ENCODE results near the gene MAL. TPM values are rescaled to one million over a fixed set of nuclear protein-coding genes. Genes with fewer than 3 reads are reported as not detected.
A peak's percentile ranks its signal among the peaks of the same experiment; 100 is the strongest.

The MAL gene
- total RNA-seq, 1 donor: not detected

DNA sequence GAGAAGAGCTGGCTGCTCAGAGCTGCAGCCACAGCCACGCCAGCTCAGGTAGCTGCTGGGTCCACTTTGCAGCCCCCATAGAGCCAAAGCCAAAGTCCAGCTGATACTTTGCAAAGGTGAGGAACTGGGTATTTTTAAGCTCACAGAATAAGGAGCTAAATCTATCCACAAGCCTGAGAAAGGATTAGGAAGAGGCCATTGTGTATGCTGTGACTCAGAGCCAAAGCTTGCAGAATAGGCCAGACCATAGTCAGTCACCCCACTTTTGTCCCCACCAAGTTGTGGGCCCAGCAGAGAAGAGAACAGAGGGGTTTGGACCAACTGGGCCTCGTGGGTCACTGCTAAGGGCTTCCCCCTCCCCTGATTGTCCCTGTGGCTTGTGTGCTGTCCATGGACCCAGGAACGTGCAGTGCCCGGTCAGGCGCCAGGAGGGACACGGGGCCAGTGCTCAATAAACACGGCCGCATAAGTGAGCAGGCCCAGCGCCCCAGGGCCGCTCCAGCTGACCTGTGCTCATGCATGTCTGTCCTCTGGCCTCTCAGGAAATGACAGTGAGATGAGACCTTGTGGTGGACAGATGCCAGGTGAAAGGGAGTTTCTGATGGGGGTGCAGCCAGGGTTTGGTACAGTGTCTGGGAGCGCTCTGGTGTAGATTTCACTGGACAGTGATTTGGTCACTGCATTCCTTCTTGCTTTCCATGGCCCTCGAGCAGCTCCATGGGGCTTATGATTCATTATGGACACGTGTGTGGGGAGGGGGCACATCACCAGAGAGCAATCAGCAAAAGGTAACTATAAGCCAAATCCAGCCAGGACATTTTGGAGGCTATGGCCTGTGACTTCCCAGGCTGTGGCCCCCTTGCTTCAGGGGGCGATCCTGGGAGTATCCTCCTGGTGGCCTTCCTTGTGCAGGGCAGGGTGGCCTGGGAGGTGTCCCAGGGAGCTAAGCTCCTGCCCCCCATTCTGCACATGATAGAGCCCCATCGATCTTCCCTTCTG is 31.3 kb downstream of the MAL start:
- H3K36me3 ChIP-seq (ENCODE audit: insufficient read depth, low read length): no peaks in the 10 kb centered on the region
- DNase-seq (ENCODE audit: insufficient read length, low spot score, missing footprints): peak; percentile 90
- peaks cover 20% of the 10 kb centered on the region for H3K27me3 ChIP-seq (ENCODE audit: insufficient read depth, low read length)
- no peak overlapping the region for H3K27ac ChIP-seq (ENCODE audit: low read depth, low read length)
- H3K79me2 ChIP-seq (ENCODE audit: insufficient read depth, low read length): no peaks in the 10 kb centered on the region
- TF ChIP-seq CTCF (IDR thresholded peaks at IDR 0.05; ENCODE audit: extremely low read depth, low read depth, low read length): no peak
- H2AFZ ChIP-seq (ENCODE audit: low read length): no peak overlapping the region
- no peaks in the 10 kb centered on the region for H3K4me1 ChIP-seq (ENCODE audit: insufficient read depth, low read length)
- H4K20me1 ChIP-seq (ENCODE audit: insufficient read depth, low read length): no peaks in the 10 kb centered on the region
- no peak overlapping the region for H3K4me2 ChIP-seq (ENCODE audit: insufficient read depth, low read length)
- no peak overlapping the region for H3K4me3 ChIP-seq (ENCODE audit: insufficient read depth, low read length)
- H3K9me3 ChIP-seq (ENCODE audit: low read depth, low read length): no peaks in the 10 kb centered on the region

GRCh38 chr2:95057535-95058370 is 32.2 kb downstream of the MAL start:
- no peak for DNase-seq (ENCODE audit: insufficient read length, low spot score, missing footprints)
- Histone ChIP-seq H2AFZ (ENCODE audit: low read length) (no peak overlapping the region), H3K36me3 (ENCODE audit: insufficient read depth, low read length) (no peaks in the 10 kb centered on the region), H3K27me3 (ENCODE audit: insufficient read depth, low read length) (peaks cover 25% of the 10 kb centered on the region), H3K4me2 (ENCODE audit: insufficient read depth, low read length) (no peak overlapping the region), H3K4me3 (ENCODE audit: insufficient read depth, low read length) (no peak overlapping the region), H3K27ac (ENCODE audit: low read depth, low read length) (no peak overlapping the region), H3K4me1 (ENCODE audit: insufficient read depth, low read length) (no peaks in the 10 kb centered on the region), H3K79me2 (ENCODE audit: insufficient read depth, low read length) (no peaks in the 10 kb centered on the region), H3K9me3 (ENCODE audit: low read depth, low read length) (no peaks in the 10 kb centered on the region), H4K20me1 (ENCODE audit: insufficient read depth, low read length) (no peaks in the 10 kb centered on the region)
- no peak for TF ChIP-seq CTCF (IDR thresholded peaks at IDR 0.05; ENCODE audit: extremely low read depth, low read depth, low read length)

GRCh38 chr2:95058466-95058988 is 33.0 kb downstream of the MAL start:
- Histone ChIP-seq H2AFZ (ENCODE audit: low read length) (no peak overlapping the region), H4K20me1 (ENCODE audit: insufficient read depth, low read length) (no peaks in the 10 kb centered on the region), H3K79me2 (ENCODE audit: insufficient read depth, low read length) (no peaks in the 10 kb centered on the region), H3K4me1 (ENCODE audit: insufficient read depth, low read length) (no peaks in the 10 kb centered on the region), H3K27me3 (ENCODE audit: insufficient read depth, low read length) (peaks cover 25% of the 10 kb centered on the region), H3K9me3 (ENCODE audit: low read depth, low read length) (no peaks in the 10 kb centered on the region), H3K4me2 (ENCODE audit: insufficient read depth, low read length) (no peak overlapping the region), H3K27ac (ENCODE audit: low read depth, low read length) (no peak overlapping the region), H3K4me3 (ENCODE audit: insufficient read depth, low read length) (no peak overlapping the region), H3K36me3 (ENCODE audit: insufficient read depth, low read length) (no peaks in the 10 kb centered on the region)
- no peak for DNase-seq (ENCODE audit: insufficient read length, low spot score, missing footprints)
- TF ChIP-seq CTCF (IDR thresholded peaks at IDR 0.05; ENCODE audit: extremely low read depth, low read depth, low read length): no peak
